H1 (cell line): ENCODE data around the gene GABRD. TPM values are rescaled to one million over a fixed set of nuclear protein-coding genes. Genes with fewer than 3 reads are reported as not detected.

Source experiments
- CTCF ChIA-PET: fragments of 300-600 bp; sonication (Branson Sonifier 250); formaldehyde crosslinking; loops from one replicate; lab custom pipeline; 2021; ENCODE audit not compliant: partially characterized antibody; lab: Charles Lee
- POLR2A ChIA-PET: fragments of 300-600 bp; sonication (Branson Sonifier 250); formaldehyde crosslinking; loops from one replicate; lab custom pipeline; 2021; ENCODE audit warnings: inconsistent platforms; ENCODE audit not compliant: partially characterized antibody; lab: Charles Lee
- DNase-seq, 2 experiments: peaks; one replicate each; pipeline versions ENCODE4 v3.0.0 to v3.0.0-alpha.2; 2010 to 2022; ENCODE audit warnings: low spot score in 2 of 2, low read depth in 1 of 2, mixed read lengths in 1 of 2
- FAIRE-seq: peaks from 2 replicates; lab custom pipeline; 2011; peaks lifted over from hg19 to GRCh38; lab: Jason Lieb, UNC
- H2AFZ ChIP-seq: 2 replicates; pipeline ENCODE4 v1.8.1; 2012; ENCODE audit warnings: low read length, inconsistent platforms
- H2AK5ac ChIP-seq: 2 replicates; pipeline ENCODE4 v1.6.1; 2013; ENCODE audit warnings: low read depth, low read length
- H2BK120ac ChIP-seq: replicated peaks from 2 replicates; pipeline ENCODE3; 2013; ENCODE audit warnings: low read depth, low read length, inconsistent platforms
- H2BK12ac ChIP-seq: 2 replicates; pipeline ENCODE4 v1.6.1; 2013; ENCODE audit warnings: low read depth, low read length
- H2BK15ac ChIP-seq: 2 replicates; pipeline ENCODE4 v1.6.1; 2013; ENCODE audit warnings: low read length
- H2BK20ac ChIP-seq: 2 replicates; pipeline ENCODE4 v1.6.1; 2013; ENCODE audit warnings: low read length
- H2BK5ac ChIP-seq: 2 replicates; pipeline ENCODE4 v1.6.1; 2013; ENCODE audit warnings: low read depth, low read length
- H3K14ac ChIP-seq: 2 replicates; pipeline ENCODE4 v1.6.1; 2013; ENCODE audit warnings: inconsistent platforms; ENCODE audit not compliant: insufficient read length
- H3K18ac ChIP-seq: 2 replicates; pipeline ENCODE4 v1.6.1; 2013; ENCODE audit warnings: low read length; ENCODE audit errors: extremely low read depth
- H3K23ac ChIP-seq: 2 replicates; pipeline ENCODE4 v1.6.1; 2013; ENCODE audit warnings: inconsistent platforms; ENCODE audit not compliant: insufficient read length
- H3K23me2 ChIP-seq: 2 replicates; pipeline ENCODE4 v1.6.1; 2013; ENCODE audit warnings: low read depth, low read length
- H3K27ac ChIP-seq: 2 replicates; pipeline ENCODE4 v1.6.1; 2011; ENCODE audit warnings: low read depth, low read length, inconsistent platforms
- H3K27me3 ChIP-seq, 4 experiments: replicated peaks in 1 of 4; 1 replicate in 1 of 4; 2 replicates in 3 of 4; pipeline versions ENCODE4 v1.6.1 to v1.8.1; 2011 to 2013; ENCODE audit warnings: low read length in 3 of 4, mild to moderate bottlenecking in 3 of 4, inconsistent platforms in 2 of 4, mixed read lengths in 2 of 4, moderate library complexity in 1 of 4; ENCODE audit not compliant: control insufficient read depth in 3 of 4, insufficient read depth in 3 of 4; ENCODE audit errors: extremely low read depth in 1 of 4
- H3K36me3 ChIP-seq, 4 experiments: 2 replicates each; pipeline versions ENCODE4 v1.6.1 to v1.8.1; 2011 to 2013; ENCODE audit warnings: mild to moderate bottlenecking in 4 of 4, low read length in 3 of 4, moderate library complexity in 2 of 4, control low read depth in 1 of 4, inconsistent platforms in 1 of 4; ENCODE audit not compliant: insufficient read depth in 4 of 4, control insufficient read depth in 2 of 4
- H3K4ac ChIP-seq: replicated peaks from 2 replicates; pipeline ENCODE3; 2013; ENCODE audit warnings: low read length, low read depth, mixed read lengths, inconsistent platforms; ENCODE audit not compliant: insufficient read length
- H3K4me1 ChIP-seq, 4 experiments: replicated peaks in 1 of 4; 1 replicate in 1 of 4; 2 replicates in 3 of 4; pipeline versions ENCODE4 v1.6.1 to v1.8.1; 2011 to 2013; ENCODE audit warnings: low read length in 3 of 4, inconsistent platforms in 2 of 4, mixed read lengths in 1 of 4; ENCODE audit not compliant: insufficient read depth in 4 of 4, control insufficient read depth in 3 of 4
- H3K4me2 ChIP-seq, 2 experiments: 2 replicates each; pipeline versions ENCODE4 v1.6.1 to v1.8.1; 2011 to 2013; ENCODE audit warnings: low read depth in 2 of 2, low read length in 2 of 2, control low read depth in 1 of 2, inconsistent platforms in 1 of 2, mild to moderate bottlenecking in 1 of 2; ENCODE audit not compliant: insufficient read depth in 1 of 2
- H3K4me3 ChIP-seq, 4 experiments: fragments of 200-600, 300-600 bp in 1 of 4; sonication (generic), shearing (Covaris generic), sonication (Bioruptor Twin) in 1 of 4; 2 replicates each; pipeline versions ENCODE4 v1.5.1 to v1.8.1; 2011 to 2016; ENCODE audit warnings: low read length in 4 of 4, low read depth in 3 of 4, control low read depth in 2 of 4, inconsistent platforms in 2 of 4, mild to moderate bottlenecking in 2 of 4, mixed read lengths in 1 of 4, moderate library complexity in 1 of 4; ENCODE audit not compliant: insufficient read depth in 2 of 4; ENCODE audit errors: extremely low read depth in 1 of 4
- H3K56ac ChIP-seq: replicated peaks from 2 replicates; pipeline ENCODE3; 2013; ENCODE audit warnings: low read depth, mild to moderate bottlenecking, mixed read lengths, low read length, inconsistent platforms; ENCODE audit not compliant: insufficient read length
- H3K79me1 ChIP-seq: 2 replicates; pipeline ENCODE4 v1.6.1; 2013; ENCODE audit warnings: low read depth, low read length, control low read depth
- H3K79me2 ChIP-seq, 2 experiments: 2 replicates each; pipeline versions ENCODE4 v1.6.1 to v1.8.1; 2012 to 2013; ENCODE audit warnings: low read length in 2 of 2, mild to moderate bottlenecking in 2 of 2, inconsistent platforms in 1 of 2; ENCODE audit not compliant: insufficient read depth in 2 of 2, control insufficient read depth in 1 of 2
- H3K9ac ChIP-seq, 4 experiments: replicated peaks in 1 of 4; 1 replicate in 1 of 4; 2 replicates in 3 of 4; pipeline versions ENCODE4 v1.6.1 to v1.8.1; 2011 to 2013; ENCODE audit warnings: low read depth in 3 of 4, low read length in 3 of 4, control low read depth in 2 of 4, mild to moderate bottlenecking in 2 of 4, moderate library complexity in 2 of 4, inconsistent platforms in 1 of 4; ENCODE audit errors: extremely low read depth in 1 of 4
- H3K9me3 ChIP-seq, 2 experiments: 2 replicates each; pipeline versions ENCODE4 v1.6.1 to v1.8.1; 2012 to 2013; ENCODE audit warnings: mild to moderate bottlenecking in 2 of 2, moderate library complexity in 2 of 2, control low read depth in 1 of 2, inconsistent platforms in 1 of 2, low read depth in 1 of 2, low read length in 1 of 2, mixed read lengths in 1 of 2; ENCODE audit not compliant: insufficient read depth in 2 of 2
- H4K20me1 ChIP-seq, 2 experiments: replicated peaks in 1 of 2; 2 replicates each; pipeline versions ENCODE3 to v1.8.1; 2011 to 2013; ENCODE audit warnings: inconsistent platforms in 2 of 2, low read length in 2 of 2, mild to moderate bottlenecking in 1 of 2; ENCODE audit not compliant: insufficient read depth in 2 of 2, control insufficient read depth in 1 of 2
- H4K5ac ChIP-seq: 2 replicates; pipeline ENCODE4 v1.6.1; 2013; ENCODE audit warnings: low read length, low read depth, mixed read lengths, inconsistent platforms; ENCODE audit not compliant: insufficient read length
- H4K8ac ChIP-seq: 2 replicates; pipeline ENCODE4 v1.8.0; 2013; ENCODE audit warnings: mild to moderate bottlenecking, moderate library complexity, low read length, inconsistent platforms; ENCODE audit not compliant: insufficient read depth; ENCODE audit errors: extremely low read depth
- H4K91ac ChIP-seq: replicated peaks from 2 replicates; pipeline ENCODE3; 2013; ENCODE audit warnings: low read length, mixed read lengths, inconsistent platforms; ENCODE audit not compliant: insufficient read length
- CBX8 ChIP-seq: fragments of 300-800, 300-1000 bp; sonication (generic); IDR thresholded peaks from 2 replicates; pipeline ENCODE4 v1.7.1; 2016; ENCODE audit warnings: low read depth, low read length, borderline replicate concordance
- EZH2 ChIP-seq: fragments of 200-600 bp; sonication (generic); IDR thresholded peaks from 2 replicates; pipeline ENCODE4 v1.7.1; 2012; ENCODE audit warnings: low read depth, mild to moderate bottlenecking, moderate library complexity, low read length, inconsistent platforms; ENCODE audit not compliant: severe bottlenecking
- HDAC6 ChIP-seq: IDR thresholded peaks from one replicate; pipeline ENCODE4 v1.7.1; 2012; ENCODE audit warnings: low read depth, mild to moderate bottlenecking, inconsistent platforms, low read length, moderate library complexity
- JUND ChIP-seq: IDR thresholded peaks from 2 replicates; pipeline ENCODE4 v1.6.1; 2011; ENCODE audit warnings: mild to moderate bottlenecking, improper control_type of control experiment, low read length
- KDM4A ChIP-seq: IDR thresholded peaks from one replicate; pipeline ENCODE4 v1.7.1; 2012; ENCODE audit warnings: low read depth, mild to moderate bottlenecking, moderate library complexity, low read length, inconsistent platforms; ENCODE audit not compliant: severe bottlenecking
- MAX ChIP-seq: IDR thresholded peaks from 2 replicates; pipeline ENCODE4 v1.6.1; 2012; ENCODE audit warnings: inconsistent platforms
- POLR2A ChIP-seq, 2 experiments: IDR thresholded peaks; 1 replicate in 1 of 2; 2 replicates in 1 of 2; pipeline ENCODE4 v1.6.1; 2011; ENCODE audit warnings: low read depth in 2 of 2, low read length in 2 of 2, mild to moderate bottlenecking in 2 of 2; ENCODE audit errors: control extremely low read depth in 1 of 2
- RBBP5 ChIP-seq: IDR thresholded peaks from 2 replicates; pipeline ENCODE4 v1.7.1; 2012; ENCODE audit warnings: low read depth, mild to moderate bottlenecking, inconsistent platforms, low read length, moderate library complexity, borderline replicate concordance
- RNF2 ChIP-seq: fragments of 200-900, 300-1000 bp; sonication (generic); IDR thresholded peaks from 2 replicates; pipeline ENCODE4 v1.7.1; 2016; ENCODE audit warnings: borderline replicate concordance, low read depth, mild to moderate bottlenecking, antibody characterized with exemption, low read length; ENCODE audit not compliant: poor library complexity, severe bottlenecking; ENCODE audit errors: missing control alignments
- ZNF274 ChIP-seq: IDR thresholded peaks from 2 replicates; pipeline ENCODE4 v1.7.0; 2012; ENCODE audit warnings: low read length, borderline replicate concordance; ENCODE audit errors: extremely low read depth
- WGBS, 2 experiments: shearing (Covaris generic) in 1 of 2; methylation state at CpG; one replicate each; pipeline versions ENCODE4 v1.1.6 to v1.1.7; 2013 to 2015; ENCODE audit warnings: low lambda C conversion rate in 2 of 2, mixed read lengths in 2 of 2, inconsistent platforms in 1 of 2, low coverage in 1 of 2, missing lambda C conversion rate in 1 of 2; ENCODE audit not compliant: insufficient replicate concordance in 2 of 2, insufficient coverage in 1 of 2, insufficient read length in 1 of 2; ENCODE audit errors: extremely low coverage in 1 of 2, missing lambda C conversion rate in 1 of 2; 5-methylcytosine and 5-hydroxymethylcytosine counted together
- polyA plus RNA-seq, 7 experiments: library from polyadenylated mRNA; depleted of rRNA in 3 of 7; stranded (reverse) in 5 of 7; unstranded in 2 of 7; fragments of >200 nt in 5 of 7; fragments of 200-250 nt in 2 of 7; gene quantifications; 1 replicate in 5 of 7; 2 replicates in 1 of 7; 4 replicates in 1 of 7; pipeline versions ENCODE4 v1.2.1 to v1.2.3, GENCODE V29; 2011 to 2013; ENCODE audit warnings: missing spikeins in 2 of 7, mixed read lengths in 2 of 7
- total RNA-seq: library from RNA; stranded (reverse); fragmentation: NEBNext Ultra II Directional; extraction: Animal tissue kit (Norgen Biotek cat#: 25700); gene quantifications from 2 replicates; pipeline ENCODE4 v1.2.1, GENCODE V29; 2021
- TF ChIP-seq, protein P1 (sequence below): IDR thresholded peaks from 2 replicates; pipeline ENCODE4 v1.6.1; 2011; ENCODE audit warnings: low read length, improper control_type of control experiment

Gene GABRD
- total and polyA plus RNA-seq, 2 of the 8 experiments (the other 6 are each of a cell fraction or from before 2014, with no cell fraction given), result 1.8 to 3.0 TPM

DNA sequence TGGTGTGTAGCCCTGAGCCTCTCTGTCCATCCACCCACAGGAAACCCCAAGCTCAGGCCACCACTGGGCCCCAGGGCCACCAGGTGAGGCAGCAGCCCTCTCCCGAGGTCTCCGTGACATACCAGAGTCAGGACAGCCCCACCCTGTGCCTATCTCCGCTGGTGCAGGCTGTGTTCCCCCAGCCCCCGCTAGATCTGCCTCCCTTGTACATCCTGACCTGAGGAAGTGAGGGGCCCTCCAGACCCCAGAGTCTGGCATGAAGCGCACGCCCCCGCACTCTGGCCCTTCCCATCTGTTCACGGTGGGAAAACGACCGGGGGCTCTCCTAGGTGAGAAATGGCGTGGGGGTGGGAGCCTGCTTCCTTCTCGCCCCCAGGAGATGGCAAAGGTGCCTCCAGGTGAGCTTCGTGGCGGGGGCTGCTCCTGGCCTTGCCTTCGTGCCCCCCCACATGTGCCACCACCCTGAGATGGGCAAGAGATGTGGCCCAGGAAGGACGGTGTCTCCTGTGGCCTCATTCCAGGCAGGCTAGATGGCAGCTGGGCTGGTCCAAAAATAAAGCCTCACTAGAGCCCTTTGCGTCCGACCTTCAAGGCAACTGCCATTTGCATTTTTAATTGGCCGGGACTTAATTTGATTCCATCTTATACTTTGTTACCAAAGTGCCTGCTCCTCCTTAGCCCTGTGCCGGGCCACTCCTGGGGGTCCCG is 3.1 kb downstream of the GABRD start:
- H3K18ac ChIP-seq, result no peak overlapping the region
- no peak overlapping the region for H3K4ac ChIP-seq
- no peak overlapping the region for H2BK15ac ChIP-seq
- CTCF ChIA-PET, result interaction anchor here (0.6 to 8.0 kb wide), 10 partner anchors 9 to 67 kb away, joined by 3 to 66 read pairs (median 4); no protein-coding TSS in a partner anchor
- peaks cover 0 to 10% (median 3%) of the 10 kb centered on the region in 4 experiments; a peak in 4 of 7 replicates for H3K4me1 ChIP-seq
- H4K91ac ChIP-seq, result no peak overlapping the region
- H3K56ac ChIP-seq, result no peak overlapping the region
- H3K9me3 ChIP-seq, result no peaks in the 10 kb centered on the region
- H3K79me1 ChIP-seq, result no peaks in the 10 kb centered on the region
- no peak overlapping the region for H3K27ac ChIP-seq
- no peak overlapping the region for H2BK12ac ChIP-seq
- H4K8ac ChIP-seq, result no peak overlapping the region
- H2AFZ ChIP-seq, result no peak overlapping the region
- peaks cover 3 to 19% (median 14%) of the 10 kb centered on the region in 4 experiments for H3K27me3 ChIP-seq
- DNase-seq, result no peak
- WGBS, 2 experiments, result 87% methylated on average over 18 of the region's 21 CpGs; no CpG with 5 or more reads in 1 of the 2 experiments
- FAIRE-seq, result no peak
- peaks cover 0 to 4% of the 10 kb centered on the region in 2 experiments for H4K20me1 ChIP-seq
- H4K5ac ChIP-seq, result no peak overlapping the region
- no peak overlapping the region for H2BK20ac ChIP-seq
- no peak overlapping the region for H2AK5ac ChIP-seq
- POLR2A ChIA-PET, result no interaction called here
- H2BK120ac ChIP-seq, result no peak overlapping the region
- H3K14ac ChIP-seq, result no peak overlapping the region
- no peaks in the 10 kb centered on the region for H3K36me3 ChIP-seq
- no peak overlapping the region for H3K23ac ChIP-seq
- no peak overlapping the region for H2BK5ac ChIP-seq
- H3K79me2 ChIP-seq, result no peaks in the 10 kb centered on the region
- H3K4me3 ChIP-seq, result no peak overlapping the region
- H3K23me2 ChIP-seq, result peaks cover 7% of the 10 kb centered on the region; the same call in 1 of the 2 replicates
- H3K4me2 ChIP-seq, result no peak overlapping the region
- no peak overlapping the region for H3K9ac ChIP-seq
- TF ChIP-seq RNF2 (no peak), POLR2A (IDR thresholded peaks at IDR 0.05; ENCODE audit: control extremely low read depth in 1 of 2, low read depth in 2 of 2, low read length in 2 of 2) (no peak), HDAC6 (no peak), ZNF274 (no peak), EZH2 (no peak), KDM4A (no peak), CBX8 (no peak), RBBP5 (no peak), JUND (no peak), MAX (no peak)
- TF ChIP-seq, protein P1, sequence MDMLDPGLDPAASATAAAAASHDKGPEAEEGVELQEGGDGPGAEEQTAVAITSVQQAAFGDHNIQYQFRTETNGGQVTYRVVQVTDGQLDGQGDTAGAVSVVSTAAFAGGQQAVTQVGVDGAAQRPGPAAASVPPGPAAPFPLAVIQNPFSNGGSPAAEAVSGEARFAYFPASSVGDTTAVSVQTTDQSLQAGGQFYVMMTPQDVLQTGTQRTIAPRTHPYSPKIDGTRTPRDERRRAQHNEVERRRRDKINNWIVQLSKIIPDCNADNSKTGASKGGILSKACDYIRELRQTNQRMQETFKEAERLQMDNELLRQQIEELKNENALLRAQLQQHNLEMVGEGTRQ, result no peak
